Pancreas (tissue), 10 donors: ENCODE data around the gene AKAP13. TPM values are rescaled to one million over a fixed set of nuclear protein-coding genes. Genes with fewer than 3 reads are reported as not detected.

Experiments
- ATAC-seq, 4 donors: fragments of 200-7000 bp; cut with Tn5 transposase; one replicate each; pipeline versions ENCODE4 v1.8.0 to v1.9.1; 2020; ENCODE audit warnings: mild to moderate bottlenecking in 4 of 4, moderate library complexity in 4 of 4
- DNase-seq, 6 donors: peaks; one replicate each; pipeline ENCODE4 v3.0.0-alpha.2; 2020
- FAIRE-seq: peaks from 2 replicates; lab custom pipeline; 2012; peaks lifted over from hg19 to GRCh38; lab: Jason Lieb, UNC
- H3K27ac ChIP-seq, 4 donors: fragments of 200-600 bp; sonication (generic); 1 replicate in 3 of 4; 2 replicates in 1 of 4; pipeline versions ENCODE4 v1.5.0 to v1.8.0; 2020
- H3K27me3 ChIP-seq, 4 donors: fragments of 200-600 bp; one replicate each; pipeline ENCODE4 v1.8.0; 2021
- H3K36me3 ChIP-seq, 3 donors: fragments of 200-600 bp; sonication (generic) in 1 of 3; one replicate each; pipeline versions ENCODE4 v1.5.0 to v1.8.0; 2020 to 2021
- H3K4me1 ChIP-seq, 3 donors: fragments of 200-600 bp; one replicate each; pipeline ENCODE4 v1.8.0; 2021
- H3K4me3 ChIP-seq, 4 donors: fragments of 200-600 bp; sonication (generic) in 2 of 4; one replicate each; pipeline versions ENCODE4 v1.5.0 to v1.8.0; 2020 to 2021
- H3K9me3 ChIP-seq, 4 donors: fragments of 200-600 bp; one replicate each; pipeline ENCODE4 v1.8.0; 2021
- CTCF ChIP-seq, 4 donors: fragments of 200-600 bp; sonication (generic) in 3 of 4; IDR thresholded peaks; one replicate each; pipeline versions ENCODE4 v1.5.0 to v1.8.0; 2021; ENCODE audit warnings: antibody characterized with exemption in 4 of 4
- WGBS, 2 donors: extraction: QIAGEN DNeasy Blood & Tissue Kit; methylation state at CpG; one replicate each; pipeline ENCODE4 v1.1.7; 2013; 5-methylcytosine and 5-hydroxymethylcytosine counted together
- intact Hi-C, 3 donors: fragments of 100-400 bp; cut with DNase I; formaldehyde crosslinking; loops; one replicate each; pipeline versions ENCODE4 v1.11.1 to v1.14.2; 2022
- polyA plus RNA-seq, 2 donors: library from polyadenylated mRNA; stranded (reverse); fragments of 200-250 nt; gene quantifications; one replicate each; pipeline ENCODE4 v1.2.3, GENCODE V29; 2013
- total RNA-seq, 6 donors: library from RNA; stranded (reverse); fragmentation: NEBNext Ultra II Directional in 4 of 6; extraction: Animal tissue kit (Norgen Biotek cat#: 25700) in 4 of 6; gene quantifications; one replicate each; pipeline versions ENCODE4 v1.2.1 to v1.2.4, GENCODE V29; 2021 to 2023
- donor health status: healthy with polysubstance abuse.
- donor health status: DM: no; HTN: no; CAD: no; lungs with moderate emphysema.
- donor health status: DM: no; HTN: no; CAD: no.
- donor health status: control.
- donor health status: control.
- donor health status: Bipolar disorder and iron deficiency.
- donor health status: DM: yes; HTN: yes; CAD: no.
- donor health status: DM: no; HTN: no; CAD: no.
- donor health status: DM: no; HTN: no; CAD: no.
- donor health status: DM: yes; HTN: yes; CAD: no.

Gene AKAP13
- total and polyA plus RNA-seq, 8 donors = 64.9 to 139 (median 89.9) TPM

GRCh38 chr15:85563731-85564130, 183.3 kb downstream of the AKAP13 start:
- WGBS, 2 donors = 10 to 23% methylated on average over 1 of the region's 1 CpG

GRCh38 chr15:85564686-85565085, 184.3 kb downstream of the AKAP13 start:
- Histone ChIP-seq H3K4me1 (peaks cover 13 to 29% (median 26%) of the 10 kb centered on the region in 3 donors), H3K4me3 (no peak overlapping the region), H3K9me3 (no peaks in the 10 kb centered on the region), H3K27me3 (no peaks in the 10 kb centered on the region), H3K27ac (peak overlapping the region in 2 of 4 donors; percentile 75 to 82), H3K36me3 (no peaks in the 10 kb centered on the region)
- WGBS, 2 donors = 26 to 29% methylated on average over 2 of the region's 2 CpGs
- no peak for TF ChIP-seq CTCF (IDR thresholded peaks at IDR 0.05)
- FAIRE-seq = no peak
- intact Hi-C loops = no loop called here
- no peak for DNase-seq
- ATAC-seq = peak in 1 of 4 donors; percentile 6

More at GRCh38 chr15:85563731-85564130, 183.3 kb downstream of the AKAP13 start:
- intact Hi-C loops = no loop called here
- no peak for TF ChIP-seq CTCF (IDR thresholded peaks at IDR 0.05)
- Histone ChIP-seq H3K27ac (peak overlapping the region; percentile 35 to 82 (median 60)), H3K27me3 (no peaks in the 10 kb centered on the region), H3K36me3 (no peaks in the 10 kb centered on the region), H3K9me3 (no peaks in the 10 kb centered on the region), H3K4me1 (peaks cover 13 to 29% (median 26%) of the 10 kb centered on the region in 3 donors), H3K4me3 (no peak overlapping the region)
- no peak for FAIRE-seq
- no peak for DNase-seq
- ATAC-seq = no peak

- Histone ChIP-seq H3K27ac (no peak overlapping the region), H3K4me3 (no peak overlapping the region), H3K36me3 (no peaks in the 10 kb centered on the region), H3K4me1 (peaks cover 19 to 30% (median 27%) of the 10 kb centered on the region in 3 donors), H3K9me3 (no peaks in the 10 kb centered on the region), H3K27me3 (no peaks in the 10 kb centered on the region)
- DNase-seq (no peak), ATAC-seq (no peak), FAIRE-seq (no peak)
- intact Hi-C loops = no loop called here
- TF ChIP-seq CTCF (IDR thresholded peaks at IDR 0.05) = no peak
- 86 to 90% methylated on average over 7 of the region's 7 CpGs for WGBS, 2 donors
Measured at GRCh38 chr15:85568261-85568808, 187.9 kb downstream of the AKAP13 start.

GRCh38 chr15:85570336-85570735, 189.9 kb downstream of the AKAP13 start:
- FAIRE-seq = no peak
- Histone ChIP-seq H3K27me3 (no peaks in the 10 kb centered on the region), H3K9me3 (no peaks in the 10 kb centered on the region), H3K36me3 (no peaks in the 10 kb centered on the region), H3K27ac (no peak overlapping the region), H3K4me1 (peaks cover 7 to 11% (median 10%) of the 10 kb centered on the region in 3 donors), H3K4me3 (no peak overlapping the region)
- no peak for DNase-seq
- TF ChIP-seq CTCF (IDR thresholded peaks at IDR 0.05) = no peak
- WGBS, 2 donors = 95 to 99% methylated on average over 8 of the region's 8 CpGs
- intact Hi-C loops = no loop called here
- peak in 1 of 4 donors; percentile 39 for ATAC-seq

- no peaks in the 10 kb centered on the region for H3K9me3 ChIP-seq
- DNase-seq = no peak
- no peaks in the 10 kb centered on the region for H3K36me3 ChIP-seq
- WGBS, 2 donors = 95 to 98% methylated on average over 1 of the region's 1 CpG
- no peak overlapping the region for H3K4me3 ChIP-seq
- no peaks in the 10 kb centered on the region for H3K27me3 ChIP-seq
- H3K4me1 ChIP-seq = peaks cover 5 to 13% (median 12%) of the 10 kb centered on the region in 3 donors
- TF ChIP-seq CTCF (IDR thresholded peaks at IDR 0.05) = no peak
- no peak overlapping the region for H3K27ac ChIP-seq
- peak in 1 of 4 donors; percentile 29 for ATAC-seq
- intact Hi-C loops = no loop called here
- no peak for FAIRE-seq
Measured at GRCh38 chr15:85571780-85572179, 191.4 kb downstream of the AKAP13 start.
